HL-60/S4 (cell line): Measurements from ENCODE around the gene ISM1.

Experiments used
- in situ Hi-C: fragments of 300-500 bp; cut with MboI; formaldehyde crosslinking; loops from 2 replicates; pipeline ENCODE4 v1.14.3; 2022; ENCODE audit warnings: low sequenced_read_pairs

ISM1 gene

GRCh38 chr20:13278812-13279570 lies 57.9 kb downstream of the ISM1 start:
- in situ Hi-C loops: no loop called here

GRCh38 chr20:13280609-13281324 lies 59.7 kb downstream of the ISM1 start:
- in situ Hi-C loops: no loop called here

- in situ Hi-C loops: no loop called here
Measured at GRCh38 chr20:13283869-13284829, 63.1 kb downstream of the ISM1 start.

- in situ Hi-C loops: no loop called here
Measured at GRCh38 chr20:13284830-13285229, 63.8 kb downstream of the ISM1 start.

- in situ Hi-C loops: no loop called here
Measured at GRCh38 chr20:13285408-13285807, 64.3 kb downstream of the ISM1 start.

- in situ Hi-C loops: no loop called here
Measured at GRCh38 chr20:13286052-13286451, 65.0 kb downstream of the ISM1 start.

- in situ Hi-C loops: no loop called here
Measured at GRCh38 chr20:13286607-13287006, 65.5 kb downstream of the ISM1 start.

- in situ Hi-C loops: no loop called here
Measured at GRCh38 chr20:13288357-13288756, 67.3 kb downstream of the ISM1 start.

- in situ Hi-C loops: no loop called here
Measured at GRCh38 chr20:13289031-13289430, 68.0 kb downstream of the ISM1 start.

GRCh38 chr20:13290724-13291123 lies 69.7 kb downstream of the ISM1 start:
- in situ Hi-C loops: no loop called here

GRCh38 chr20:13291157-13291556 lies 70.1 kb downstream of the ISM1 start:
- in situ Hi-C loops: no loop called here

GRCh38 chr20:13292201-13292885 lies 71.3 kb downstream of the ISM1 start:
- in situ Hi-C loops: no loop called here

- in situ Hi-C loops: no loop called here
Measured at GRCh38 chr20:13294522-13294921, 73.4 kb downstream of the ISM1 start.

GRCh38 chr20:13295637-13296036 lies 74.6 kb downstream of the ISM1 start:
- in situ Hi-C loops: no loop called here

GRCh38 chr20:13296070-13296469 lies 75.0 kb downstream of the ISM1 start:
- in situ Hi-C loops: no loop called here

GRCh38 chr20:13297147-13297899 lies 76.2 kb downstream of the ISM1 start:
- in situ Hi-C loops: no loop called here

GRCh38 chr20:13298692-13299373 lies 77.8 kb downstream of the ISM1 start:
- in situ Hi-C loops: no loop called here

- in situ Hi-C loops: no loop called here
Measured at GRCh38 chr20:13299401-13299800, 78.3 kb downstream of the ISM1 start.

- in situ Hi-C loops: no loop called here
Measured at GRCh38 chr20:13301596-13301995, 80.5 kb downstream of the ISM1 start.
